ENCODE measurements around the gene SPIN1. TPM values are rescaled to one million over a fixed set of nuclear protein-coding genes. Genes with fewer than 3 reads are reported as not detected.

The SPIN1 gene
- total RNA-seq, 4 donors from 2014 or later, result 91.9 to 126 (median 103) TPM

DNA sequence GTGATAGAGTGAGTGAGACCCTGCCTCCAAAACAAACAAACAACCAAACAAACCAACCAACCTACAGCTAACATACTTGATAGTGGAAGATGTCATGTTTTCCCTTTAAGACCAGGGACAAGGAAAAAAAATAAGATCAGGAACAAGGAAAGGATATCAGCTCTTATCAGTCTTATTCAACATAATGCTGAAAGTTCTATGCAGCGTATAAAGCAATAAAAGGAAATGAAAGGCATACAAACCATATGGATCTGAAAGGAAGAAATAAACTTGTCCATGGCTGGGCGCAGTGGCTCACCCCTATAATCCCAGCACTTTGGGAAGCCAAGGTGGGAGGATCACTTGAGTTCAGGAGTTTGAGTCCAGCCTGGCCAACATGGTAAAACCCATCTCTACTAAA, 23.5 kb upstream of the SPIN1 start:
- TF ChIP-seq, protein P1, sequence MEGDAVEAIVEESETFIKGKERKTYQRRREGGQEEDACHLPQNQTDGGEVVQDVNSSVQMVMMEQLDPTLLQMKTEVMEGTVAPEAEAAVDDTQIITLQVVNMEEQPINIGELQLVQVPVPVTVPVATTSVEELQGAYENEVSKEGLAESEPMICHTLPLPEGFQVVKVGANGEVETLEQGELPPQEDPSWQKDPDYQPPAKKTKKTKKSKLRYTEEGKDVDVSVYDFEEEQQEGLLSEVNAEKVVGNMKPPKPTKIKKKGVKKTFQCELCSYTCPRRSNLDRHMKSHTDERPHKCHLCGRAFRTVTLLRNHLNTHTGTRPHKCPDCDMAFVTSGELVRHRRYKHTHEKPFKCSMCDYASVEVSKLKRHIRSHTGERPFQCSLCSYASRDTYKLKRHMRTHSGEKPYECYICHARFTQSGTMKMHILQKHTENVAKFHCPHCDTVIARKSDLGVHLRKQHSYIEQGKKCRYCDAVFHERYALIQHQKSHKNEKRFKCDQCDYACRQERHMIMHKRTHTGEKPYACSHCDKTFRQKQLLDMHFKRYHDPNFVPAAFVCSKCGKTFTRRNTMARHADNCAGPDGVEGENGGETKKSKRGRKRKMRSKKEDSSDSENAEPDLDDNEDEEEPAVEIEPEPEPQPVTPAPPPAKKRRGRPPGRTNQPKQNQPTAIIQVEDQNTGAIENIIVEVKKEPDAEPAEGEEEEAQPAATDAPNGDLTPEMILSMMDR (IDR thresholded peaks at IDR 0.05), result no peak
- TF ChIP-seq POLR2A (IDR thresholded peaks at IDR 0.05), result no peak
- Histone ChIP-seq H3K36me3 (no peaks in the 10 kb centered on the region), H3K4me3 (replicated peaks in 1 of 3) (no peak overlapping the region), H3K4me1 (no peaks in the 10 kb centered on the region), H3K9me3 (no peaks in the 10 kb centered on the region), H3K27ac (no peak overlapping the region), H3K27me3 (no peaks in the 10 kb centered on the region)
- intact Hi-C loops (cut with DNase I), result no loop called here
- DNase-seq, result no peak
- 91 to 99% methylated on average over 2 of the region's 2 CpGs for WGBS, 2 donors

DNA sequence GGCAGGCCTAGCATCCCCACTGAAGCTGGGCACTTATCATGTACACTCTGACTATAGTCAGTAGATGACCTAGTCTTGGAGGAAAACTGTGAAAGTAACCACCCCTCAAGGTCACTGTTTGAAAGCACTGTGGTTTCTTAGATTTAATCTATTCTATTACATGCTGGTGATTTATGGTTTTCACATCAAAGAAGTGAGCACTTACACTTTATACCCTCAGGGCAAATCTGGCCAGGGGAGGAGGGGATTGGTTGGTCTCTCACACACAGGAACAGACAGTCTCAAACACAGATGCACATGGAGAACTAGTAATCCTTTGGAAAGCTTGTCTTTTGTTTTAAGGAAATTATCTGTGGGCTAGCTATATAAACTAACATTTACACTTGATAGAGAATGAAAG, 17.9 kb upstream of the SPIN1 start:
- Histone ChIP-seq H3K9me3 (no peaks in the 10 kb centered on the region), H3K27ac (no peak overlapping the region), H3K4me1 (no peaks in the 10 kb centered on the region), H3K36me3 (no peaks in the 10 kb centered on the region), H3K4me3 (replicated peaks in 1 of 3) (no peak overlapping the region), H3K27me3 (no peaks in the 10 kb centered on the region)
- DNase-seq, result no peak
- intact Hi-C loops (cut with DNase I), result no loop called here
- TF ChIP-seq, protein P1 (IDR thresholded peaks at IDR 0.05), result no peak
- no peak for TF ChIP-seq POLR2A (IDR thresholded peaks at IDR 0.05)

DNA sequence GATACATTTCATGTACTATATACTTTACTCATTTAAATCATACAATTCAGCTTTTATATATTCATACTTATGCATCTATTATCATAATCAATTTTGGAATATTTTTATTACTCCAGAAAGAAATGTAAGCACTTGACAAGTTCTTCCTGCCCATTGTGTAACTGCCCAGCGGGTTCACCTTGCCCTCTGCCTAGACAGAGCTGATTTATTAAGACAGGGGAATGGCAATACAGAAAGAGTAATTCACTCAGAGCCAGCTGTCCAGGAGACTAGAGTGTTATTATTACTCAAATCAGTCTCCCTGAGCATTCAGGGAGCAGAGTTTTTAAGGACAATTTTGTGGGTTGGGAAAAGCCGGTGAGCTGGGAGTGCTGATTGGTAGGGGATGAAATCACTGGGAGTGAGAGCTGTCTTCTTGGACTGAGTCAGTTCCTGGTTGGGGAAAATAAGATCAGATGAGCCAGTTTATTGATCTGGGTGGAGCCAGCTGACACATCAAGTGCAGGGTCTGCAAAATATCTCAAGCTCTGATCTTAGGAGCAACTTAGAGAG, 16.1 kb upstream of the SPIN1 start:
- Histone ChIP-seq H3K27me3 (no peaks in the 10 kb centered on the region), H3K36me3 (no peaks in the 10 kb centered on the region), H3K4me1 (no peaks in the 10 kb centered on the region), H3K4me3 (replicated peaks in 1 of 3) (no peak overlapping the region), H3K27ac (no peak overlapping the region), H3K9me3 (no peaks in the 10 kb centered on the region)
- 69 to 76% methylated on average over 2 of the region's 2 CpGs for WGBS, 2 donors
- intact Hi-C loops (cut with DNase I), result no loop called here
- TF ChIP-seq, protein P1 (IDR thresholded peaks at IDR 0.05), result no peak
- TF ChIP-seq POLR2A (IDR thresholded peaks at IDR 0.05), result no peak
- DNase-seq, result no peak

DNA sequence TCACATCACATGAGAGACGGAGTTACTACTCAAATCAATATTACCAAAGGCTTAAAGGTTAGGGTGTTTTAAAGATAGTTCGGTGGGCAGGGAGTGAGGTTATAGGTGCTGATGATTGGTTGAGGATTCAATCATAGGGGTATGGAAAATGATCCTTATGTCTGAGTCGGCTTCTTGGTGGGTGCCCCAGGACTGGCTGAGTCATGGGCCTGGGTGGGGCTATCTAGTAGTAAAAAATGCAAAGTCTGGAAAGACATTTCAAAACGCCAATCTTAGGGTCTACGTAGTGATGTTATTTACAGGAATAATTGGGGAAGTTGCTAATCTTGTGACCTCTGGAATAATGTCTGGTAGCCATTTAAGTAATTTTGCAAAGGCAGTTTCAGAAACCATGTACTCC, 15.2 kb upstream of the SPIN1 start:
- DNase-seq, result no peak
- intact Hi-C loops (cut with DNase I), result no loop called here
- Histone ChIP-seq H3K27ac (no peak overlapping the region), H3K4me3 (replicated peaks in 1 of 3) (no peak overlapping the region), H3K27me3 (no peaks in the 10 kb centered on the region), H3K4me1 (no peaks in the 10 kb centered on the region), H3K9me3 (no peaks in the 10 kb centered on the region), H3K36me3 (no peaks in the 10 kb centered on the region)
- TF ChIP-seq POLR2A (IDR thresholded peaks at IDR 0.05), result no peak
- TF ChIP-seq, protein P1 (IDR thresholded peaks at IDR 0.05), result no peak
- WGBS, 2 donors, result 85 to 86% methylated on average over 5 of the region's 5 CpGs

DNA sequence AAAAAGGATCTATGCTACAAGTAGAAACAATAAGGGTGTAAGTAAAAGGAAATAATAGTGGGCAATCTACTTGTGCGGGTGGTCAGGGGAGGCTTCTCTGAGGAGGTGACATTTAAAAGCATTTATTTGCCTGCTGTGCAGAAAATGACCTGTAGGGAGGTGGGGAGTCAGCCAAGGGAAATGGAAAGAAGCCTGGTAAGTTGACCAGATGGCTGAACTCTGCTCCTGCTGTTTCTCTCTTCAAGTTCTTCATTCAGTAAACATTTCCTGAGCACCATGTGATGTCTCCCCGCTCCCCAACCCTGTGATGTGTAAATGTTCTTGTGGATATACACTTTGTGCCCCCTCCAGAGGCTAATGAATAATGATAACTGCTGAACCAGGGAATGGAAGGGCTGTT, 9.9 kb upstream of the SPIN1 start:
- H3K27me3 ChIP-seq, result no peaks in the 10 kb centered on the region
- H3K36me3 ChIP-seq, result no peaks in the 10 kb centered on the region
- H3K4me1 ChIP-seq, result no peaks in the 10 kb centered on the region
- H3K9me3 ChIP-seq, result no peaks in the 10 kb centered on the region
- no peak for TF ChIP-seq POLR2A (IDR thresholded peaks at IDR 0.05)
- TF ChIP-seq, protein P1 (IDR thresholded peaks at IDR 0.05), result no peak
- WGBS, 2 donors, result 47 to 56% methylated on average over 2 of the region's 2 CpGs
- intact Hi-C loops (cut with DNase I), result no loop called here
- H3K4me3 ChIP-seq (replicated peaks in 1 of 3), result no peak overlapping the region
- no peak overlapping the region for H3K27ac ChIP-seq
- DNase-seq, result no peak
